CD4-positive, alpha-beta T cell (primary cell): ENCODE measurements around the gene EGFL7. TPM values are rescaled to one million over a fixed set of nuclear protein-coding genes. Genes with fewer than 3 reads are reported as not detected.

Source experiments
- ATAC-seq: fragments of 200-7000 bp; cut with Tn5 transposase; one replicate; pipeline ENCODE4 v1.10.0; 2022; ENCODE audit warnings: mild to moderate bottlenecking; ENCODE audit not compliant: poor library complexity
- CTCF ChIA-PET: fragments of 350-600 bp; sonication (Branson Sonifier 250); formaldehyde crosslinking; loops from one replicate; lab custom pipeline; 2021; ENCODE audit warnings: antibody characterized with exemption, inconsistent platforms; lab: Charles Lee
- POLR2A ChIA-PET: fragments of 350-600 bp; sonication (Branson Sonifier 250); formaldehyde crosslinking; loops from one replicate; lab custom pipeline; 2021; ENCODE audit warnings: antibody characterized with exemption, inconsistent platforms; lab: Charles Lee
- DNase-seq, 14 experiments: peaks; one replicate each; pipeline ENCODE4 v3.0.0-alpha.2; 2013 to 2020; ENCODE audit warnings: mixed read lengths in 2 of 14
- H3K27ac ChIP-seq, 2 donors: one replicate each; pipeline versions ENCODE4 v1.5.1 to v1.7.0; 2013; ENCODE audit warnings: low read length in 2 of 2, low read depth in 1 of 2, mild to moderate bottlenecking in 1 of 2
- H3K27me3 ChIP-seq, 2 experiments: 1 replicate in 1 of 2; 2 replicates in 1 of 2; pipeline versions ENCODE4 v1.6.1 to v1.7.0; 2013; ENCODE audit warnings: low read length in 2 of 2, control low read depth in 1 of 2, mild to moderate bottlenecking in 1 of 2, moderate library complexity in 1 of 2; ENCODE audit not compliant: insufficient read depth in 2 of 2, control insufficient read depth in 1 of 2
- H3K36me3 ChIP-seq: one replicate; pipeline ENCODE4 v1.6.1; 2013; ENCODE audit warnings: low read length, control low read depth; ENCODE audit not compliant: insufficient read depth
- H3K4me1 ChIP-seq: one replicate; pipeline ENCODE4 v1.6.1; 2013; ENCODE audit warnings: low read length, control low read depth; ENCODE audit not compliant: insufficient read depth
- H3K4me3 ChIP-seq: one replicate; pipeline ENCODE4 v1.5.1; 2013; ENCODE audit warnings: mild to moderate bottlenecking, low read length, moderate library complexity
- H3K9me3 ChIP-seq, 2 experiments: 1 replicate in 1 of 2; 2 replicates in 1 of 2; pipeline versions ENCODE4 v1.6.1 to v1.7.0; 2013; ENCODE audit warnings: low read length in 2 of 2, mild to moderate bottlenecking in 2 of 2, control low read depth in 1 of 2, moderate library complexity in 1 of 2; ENCODE audit not compliant: control insufficient read depth in 1 of 2, insufficient read depth in 1 of 2
- H3K27ac Mint-ChIP-seq: one replicate; pipeline ENCODE4 v1.8.0; 2020; ENCODE audit warnings: mixed read lengths
- H3K27me3 Mint-ChIP-seq: one replicate; pipeline ENCODE4 v1.8.0; 2021; ENCODE audit warnings: mixed read lengths
- H3K36me3 Mint-ChIP-seq: one replicate; pipeline ENCODE4 v1.8.0; 2021; ENCODE audit warnings: low read depth, mixed read lengths
- H3K4me1 Mint-ChIP-seq: one replicate; pipeline ENCODE4 v1.8.0; 2021; ENCODE audit warnings: low read depth, mixed read lengths
- H3K4me3 Mint-ChIP-seq: one replicate; pipeline ENCODE4 v1.8.0; 2020; ENCODE audit warnings: mild to moderate bottlenecking, mixed read lengths
- H3K9me3 Mint-ChIP-seq: one replicate; pipeline ENCODE4 v1.8.0; 2020; ENCODE audit warnings: mixed read lengths
- CTCF ChIP-seq: fragments of 200-600 bp; IDR thresholded peaks from one replicate; pipeline ENCODE4 v1.8.0; 2022; ENCODE audit warnings: antibody characterized with exemption, mild to moderate bottlenecking
- intact Hi-C, 2 experiments: fragments of 100-400 bp; cut with DNase I in 1 of 2; cut with micrococcal nuclease in 1 of 2; formaldehyde crosslinking; loops; one replicate each; pipeline versions ENCODE4 v1.15.1 to v1.9.0; 2023 to 2025; cut with DNase I, micrococcal nuclease
- total RNA-seq, 174 experiments: library from RNA in 2 of 174; stranded (reverse) in 2 of 174; gene quantifications; one replicate each; pipeline ENCODE4 v1.2.3 and lab custom pipeline; 2021 to 2026

EGFL7 gene
- total RNA-seq, 2 experiments from 2014 or later: not detected

GRCh38 chr9:136673088-136673974 is 10.6 kb downstream of the EGFL7 start:
- H3K27ac Mint-ChIP-seq: no peak overlapping the region
- TF ChIP-seq CTCF: no peak
- no peak overlapping the region for H3K27ac ChIP-seq
- intact Hi-C loops: no loop called here
- no peaks in the 10 kb centered on the region for H3K4me1 Mint-ChIP-seq
- H3K9me3 ChIP-seq: peaks cover 0 to 7% of the 10 kb centered on the region in 2 experiments
- ChIA-PET CTCF (no interaction called here), POLR2A (no interaction called here)
- no peak overlapping the region for H3K4me3 ChIP-seq
- no peaks in the 10 kb centered on the region for H3K36me3 ChIP-seq
- no peaks in the 10 kb centered on the region for H3K36me3 Mint-ChIP-seq
- H3K9me3 Mint-ChIP-seq: no peaks in the 10 kb centered on the region
- H3K4me1 ChIP-seq: peaks cover 5% of the 10 kb centered on the region
- DNase-seq: no peak
- ATAC-seq: no peak
- H3K27me3 ChIP-seq: no peaks in the 10 kb centered on the region
- H3K27me3 Mint-ChIP-seq: peaks cover 6% of the 10 kb centered on the region
- no peak overlapping the region for H3K4me3 Mint-ChIP-seq

DNA sequence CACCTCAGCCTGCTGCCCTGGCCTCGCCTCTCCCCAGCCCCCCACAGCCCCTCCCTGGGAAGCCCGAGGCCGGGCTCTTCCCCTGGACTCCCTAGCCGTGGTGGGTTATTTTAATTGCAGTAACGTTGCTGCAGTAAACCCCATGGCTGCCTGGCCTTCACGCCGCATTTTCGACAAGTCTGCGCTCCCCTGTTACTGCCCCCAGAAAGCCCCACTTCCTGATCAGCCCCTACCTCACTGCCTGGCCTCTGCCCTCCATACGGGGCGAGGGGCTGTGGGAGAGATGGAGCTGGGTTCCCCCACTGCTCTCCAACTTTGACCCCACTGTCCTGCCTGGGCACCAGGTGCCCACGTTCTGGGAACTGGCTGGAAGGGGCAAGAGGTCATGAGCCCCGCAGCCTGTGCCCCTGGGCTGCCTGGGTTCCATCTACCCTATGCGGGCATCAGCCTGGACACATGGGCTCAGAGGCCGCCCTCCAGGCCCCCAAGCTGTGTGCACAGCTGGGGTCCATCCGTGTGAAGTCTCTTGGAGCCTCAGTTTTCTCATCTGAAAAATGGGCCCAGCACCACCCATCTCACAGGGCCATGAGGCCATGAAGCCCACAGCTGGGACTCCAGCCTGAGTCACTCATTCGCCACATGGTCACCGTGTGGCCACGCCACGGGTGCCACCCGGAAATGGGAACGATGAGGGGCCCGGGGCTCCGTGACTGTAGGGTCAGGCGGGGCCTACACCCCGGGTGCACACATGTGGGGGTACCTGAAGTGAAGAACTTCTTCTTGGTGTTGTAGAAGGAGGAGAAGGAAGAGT is 11.5 kb downstream of the EGFL7 start:
- ChIA-PET POLR2A (no interaction called here), CTCF (no interaction called here)
- H3K27ac Mint-ChIP-seq: no peak overlapping the region
- no peaks in the 10 kb centered on the region for H3K4me1 Mint-ChIP-seq
- no peak overlapping the region for H3K4me3 Mint-ChIP-seq
- TF ChIP-seq CTCF: no peak
- H3K27me3 ChIP-seq: no peaks in the 10 kb centered on the region
- no peaks in the 10 kb centered on the region for H3K9me3 Mint-ChIP-seq
- ATAC-seq (no peak), DNase-seq (no peak)
- no peak overlapping the region for H3K4me3 ChIP-seq
- H3K9me3 ChIP-seq: peaks cover 0 to 7% of the 10 kb centered on the region in 2 experiments
- H3K27ac ChIP-seq: no peak overlapping the region
- peaks cover 6% of the 10 kb centered on the region for H3K4me1 ChIP-seq
- intact Hi-C loops: no loop called here
- no peaks in the 10 kb centered on the region for H3K36me3 Mint-ChIP-seq
- H3K27me3 Mint-ChIP-seq: no peaks in the 10 kb centered on the region
- no peaks in the 10 kb centered on the region for H3K36me3 ChIP-seq

- ChIA-PET CTCF (no interaction called here), POLR2A (no interaction called here)
- Mint-ChIP-seq H3K27ac (no peak overlapping the region), H3K9me3 (no peaks in the 10 kb centered on the region), H3K27me3 (no peaks in the 10 kb centered on the region), H3K4me3 (no peak overlapping the region), H3K36me3 (no peaks in the 10 kb centered on the region), H3K4me1 (peaks cover 3% of the 10 kb centered on the region)
- intact Hi-C loops: no loop called here
- H3K36me3 ChIP-seq: no peaks in the 10 kb centered on the region
- no peak for TF ChIP-seq CTCF
- H3K4me1 ChIP-seq: peaks cover 7% of the 10 kb centered on the region
- no peak overlapping the region for H3K4me3 ChIP-seq
- no peak overlapping the region for H3K27ac ChIP-seq
- no peaks in the 10 kb centered on the region for H3K27me3 ChIP-seq
- no peak for ATAC-seq
- DNase-seq: no peak
- H3K9me3 ChIP-seq: peaks cover 0 to 7% of the 10 kb centered on the region in 2 experiments
Measured at GRCh38 chr9:136674786-136675349, 12.2 kb downstream of the EGFL7 start.
